ENCODE results near the gene TLR10.

DNA sequence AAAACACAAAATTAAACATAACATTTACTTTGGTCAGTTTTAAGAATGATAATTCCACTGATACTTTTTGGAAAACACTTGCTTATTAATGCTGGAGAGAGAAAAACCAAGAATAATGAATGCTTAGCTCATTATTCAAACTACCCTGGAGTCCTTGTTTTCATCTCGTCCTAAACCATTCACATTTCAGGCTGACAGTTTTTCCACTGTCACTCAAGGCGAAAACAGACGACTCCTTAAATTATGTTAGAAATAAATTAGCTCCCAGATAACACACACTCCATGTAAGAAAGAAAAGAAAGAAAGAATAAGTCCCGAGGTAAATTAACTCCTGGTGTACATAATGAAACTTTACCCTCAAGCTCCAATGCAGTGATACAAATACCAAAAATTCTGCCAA lies 33.5 kb downstream of the TLR10 start:
- TF ChIP-seq EZH2 (IDR thresholded peaks at IDR 0.05; ENCODE audit: insufficient read depth, poor library complexity, severe bottlenecking) (no peak), EZH2phosphoT487 (IDR thresholded peaks at IDR 0.05; ENCODE audit: insufficient read depth, low read depth) (no peak)

Measured in GM23248 (cell line).